Measurements from ENCODE around the gene NPAS3. TPM values are rescaled to one million over a fixed set of nuclear protein-coding genes. Genes with fewer than 3 reads are reported as not detected.

NPAS3 gene
- total RNA-seq, 1 experiment from 2014 or later = not detected

DNA sequence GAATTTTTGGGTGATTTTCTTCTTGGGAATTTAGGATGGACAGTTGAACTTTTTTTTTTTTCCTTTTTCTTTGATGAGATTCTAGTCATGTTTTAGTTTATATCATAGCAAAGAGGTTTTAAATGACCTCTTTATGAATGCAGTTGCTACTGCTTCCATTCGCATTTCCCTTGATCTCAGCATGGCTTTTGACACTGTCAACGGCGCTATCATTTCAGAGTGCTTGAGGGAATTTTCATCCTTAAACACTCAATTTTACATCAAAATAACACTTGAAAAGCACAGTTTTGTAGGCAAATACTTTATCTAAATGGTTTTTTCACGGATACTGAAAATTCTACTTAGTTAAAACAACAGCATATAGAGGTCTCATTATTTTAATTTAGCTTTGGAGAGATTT lies 195.5 kb downstream of the NPAS3 start:
- Histone ChIP-seq H3K9me2 (ENCODE audit: insufficient read depth) (no peaks in the 10 kb centered on the region), H3K4me3 (no peak overlapping the region), H2AFZ (no peak overlapping the region), H3K27me3 (ENCODE audit: insufficient read depth, low read depth) (no peaks in the 10 kb centered on the region), H4K20me1 (ENCODE audit: insufficient read depth) (no peaks in the 10 kb centered on the region), H3K4me1 (replicated peaks; ENCODE audit: insufficient read depth) (no peaks in the 10 kb centered on the region), H3K27ac (no peak overlapping the region), H3K36me3 (ENCODE audit: low read depth) (no peaks in the 10 kb centered on the region), H3K4me2 (no peak overlapping the region), H3K9me3 (ENCODE audit: insufficient read depth, low read depth) (no peaks in the 10 kb centered on the region), H3K79me2 (ENCODE audit: low read depth) (no peaks in the 10 kb centered on the region), H3F3A (ENCODE audit: insufficient read depth, low read depth) (no peaks in the 10 kb centered on the region)
- TF ChIP-seq, protein P1, sequence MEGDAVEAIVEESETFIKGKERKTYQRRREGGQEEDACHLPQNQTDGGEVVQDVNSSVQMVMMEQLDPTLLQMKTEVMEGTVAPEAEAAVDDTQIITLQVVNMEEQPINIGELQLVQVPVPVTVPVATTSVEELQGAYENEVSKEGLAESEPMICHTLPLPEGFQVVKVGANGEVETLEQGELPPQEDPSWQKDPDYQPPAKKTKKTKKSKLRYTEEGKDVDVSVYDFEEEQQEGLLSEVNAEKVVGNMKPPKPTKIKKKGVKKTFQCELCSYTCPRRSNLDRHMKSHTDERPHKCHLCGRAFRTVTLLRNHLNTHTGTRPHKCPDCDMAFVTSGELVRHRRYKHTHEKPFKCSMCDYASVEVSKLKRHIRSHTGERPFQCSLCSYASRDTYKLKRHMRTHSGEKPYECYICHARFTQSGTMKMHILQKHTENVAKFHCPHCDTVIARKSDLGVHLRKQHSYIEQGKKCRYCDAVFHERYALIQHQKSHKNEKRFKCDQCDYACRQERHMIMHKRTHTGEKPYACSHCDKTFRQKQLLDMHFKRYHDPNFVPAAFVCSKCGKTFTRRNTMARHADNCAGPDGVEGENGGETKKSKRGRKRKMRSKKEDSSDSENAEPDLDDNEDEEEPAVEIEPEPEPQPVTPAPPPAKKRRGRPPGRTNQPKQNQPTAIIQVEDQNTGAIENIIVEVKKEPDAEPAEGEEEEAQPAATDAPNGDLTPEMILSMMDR (conservative IDR thresholded peaks at IDR 0.05) = no peak
- TF ChIP-seq EZH2 (IDR thresholded peaks at IDR 0.05; ENCODE audit: low read depth) = no peak
- ChIA-PET POLR2A (ENCODE audit: unreplicated experiment) (no interaction called here), CTCF (no interaction called here)
- intact Hi-C loops (cut with micrococcal nuclease; ENCODE audit: unreplicated experiment) = no loop called here
- DNase-seq = no peak
- BruUV-seq (replicated peaks) = no TSS peak

DNA sequence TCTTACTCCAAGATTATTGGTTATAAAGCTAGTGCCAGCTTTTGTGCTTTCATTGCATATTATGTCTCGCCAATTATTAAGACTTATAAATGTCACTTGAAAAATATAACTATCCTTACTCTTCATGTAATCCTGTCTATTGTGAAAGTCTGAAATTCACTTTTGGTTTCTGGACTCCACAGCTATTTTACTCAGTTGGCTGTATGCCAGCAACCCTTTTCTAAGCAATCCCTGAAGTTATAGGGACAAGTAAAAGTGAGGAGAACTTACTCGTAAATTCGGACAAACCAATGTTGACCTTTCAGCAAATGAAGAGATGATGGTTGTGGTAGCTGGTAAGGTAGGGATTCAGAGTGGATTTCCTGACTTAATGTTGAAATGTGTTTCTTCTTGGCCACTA lies 196.3 kb downstream of the NPAS3 start:
- TF ChIP-seq EZH2 (IDR thresholded peaks at IDR 0.05; ENCODE audit: low read depth) = no peak
- TF ChIP-seq, protein P1 (conservative IDR thresholded peaks at IDR 0.05) = no peak
- Histone ChIP-seq H3K4me3 (no peak overlapping the region), H3K9me3 (ENCODE audit: insufficient read depth, low read depth) (no peaks in the 10 kb centered on the region), H3K4me1 (replicated peaks; ENCODE audit: insufficient read depth) (no peaks in the 10 kb centered on the region), H3K27me3 (ENCODE audit: insufficient read depth, low read depth) (no peaks in the 10 kb centered on the region), H3K27ac (no peak overlapping the region), H4K20me1 (ENCODE audit: insufficient read depth) (no peaks in the 10 kb centered on the region), H2AFZ (no peak overlapping the region), H3F3A (ENCODE audit: insufficient read depth, low read depth) (no peaks in the 10 kb centered on the region), H3K9me2 (ENCODE audit: insufficient read depth) (no peaks in the 10 kb centered on the region), H3K36me3 (ENCODE audit: low read depth) (no peaks in the 10 kb centered on the region), H3K79me2 (ENCODE audit: low read depth) (no peaks in the 10 kb centered on the region), H3K4me2 (no peak overlapping the region)
- POLR2A ChIA-PET (ENCODE audit: unreplicated experiment) = no interaction called here
- BruUV-seq (replicated peaks) = no TSS peak
- DNase-seq = no peak
- intact Hi-C loops (cut with micrococcal nuclease; ENCODE audit: unreplicated experiment) = no loop called here
- CTCF ChIA-PET = no interaction called here

DNA sequence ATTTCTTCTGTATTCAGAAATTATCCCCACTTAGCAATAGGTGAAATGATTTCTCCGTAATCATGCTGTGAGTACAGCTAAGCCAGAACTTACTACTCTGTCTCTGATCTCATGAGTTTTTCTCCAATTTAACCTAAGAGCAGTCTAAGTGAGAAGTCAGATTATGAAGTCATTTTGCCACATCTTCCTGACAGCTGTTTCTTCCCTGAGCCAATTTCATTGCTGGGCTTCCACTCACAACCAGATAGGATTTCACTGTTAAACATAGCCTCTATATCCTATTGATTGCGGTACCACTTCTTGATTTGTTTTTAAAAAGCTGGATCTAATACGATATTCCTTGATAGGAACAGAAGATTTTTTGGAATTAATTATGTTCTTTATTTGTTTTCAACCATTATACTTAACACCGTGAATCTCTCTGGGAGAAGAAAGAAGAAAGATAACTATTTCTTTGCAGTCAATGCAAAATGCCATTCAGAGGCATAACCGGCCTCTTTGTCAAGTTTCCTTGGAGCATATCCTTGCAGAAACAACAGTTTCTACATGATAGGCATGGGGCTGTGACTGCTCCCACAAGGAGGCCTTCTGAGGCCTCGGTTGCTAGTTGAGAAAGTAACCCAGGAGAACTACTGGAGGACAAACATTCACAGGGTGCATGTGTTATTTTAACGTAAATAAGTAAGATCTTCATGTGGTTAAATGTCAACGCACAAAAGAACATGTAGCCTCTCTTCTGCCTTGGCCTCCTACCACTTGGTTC lies 212.2 kb downstream of the NPAS3 start:
- Histone ChIP-seq H3K4me3 (no peak overlapping the region), H3K4me2 (no peak overlapping the region), H3K9me3 (ENCODE audit: insufficient read depth, low read depth) (no peaks in the 10 kb centered on the region), H3K27me3 (ENCODE audit: insufficient read depth, low read depth) (no peaks in the 10 kb centered on the region), H3K9me2 (ENCODE audit: insufficient read depth) (no peaks in the 10 kb centered on the region), H3K27ac (no peak overlapping the region), H3K79me2 (ENCODE audit: low read depth) (no peaks in the 10 kb centered on the region), H3K4me1 (replicated peaks; ENCODE audit: insufficient read depth) (no peaks in the 10 kb centered on the region), H3K36me3 (ENCODE audit: low read depth) (no peaks in the 10 kb centered on the region), H3F3A (ENCODE audit: insufficient read depth, low read depth) (no peaks in the 10 kb centered on the region), H4K20me1 (ENCODE audit: insufficient read depth) (no peaks in the 10 kb centered on the region), H2AFZ (no peak overlapping the region)
- intact Hi-C loops (cut with micrococcal nuclease; ENCODE audit: unreplicated experiment) = no loop called here
- TF ChIP-seq EZH2 (IDR thresholded peaks at IDR 0.05; ENCODE audit: low read depth) = no peak
- TF ChIP-seq, protein P1 (conservative IDR thresholded peaks at IDR 0.05) = no peak
- no peak for DNase-seq
- CTCF ChIA-PET = no interaction called here
- POLR2A ChIA-PET (ENCODE audit: unreplicated experiment) = no interaction called here
- BruUV-seq (replicated peaks) = no TSS peak
